H9 (cell line): ENCODE measurements around the gene GLOD4. TPM values are rescaled to one million over a fixed set of nuclear protein-coding genes. Genes with fewer than 3 reads are reported as not detected.
A peak's percentile ranks its signal among the peaks of the same experiment; 100 is the strongest.

Experiments
- DNase-seq: peaks from one replicate; pipeline ENCODE4 v3.0.0-alpha.2; 2017
- H2AFZ ChIP-seq: one replicate; pipeline ENCODE4 v1.6.1; 2013; ENCODE audit warnings: mild to moderate bottlenecking, low read length, control low read depth, moderate library complexity
- H2AK5ac ChIP-seq: 2 replicates; pipeline ENCODE4 v1.6.1; 2013; ENCODE audit warnings: low read length, control low read depth, mixed read lengths; ENCODE audit not compliant: insufficient read length
- H2BK120ac ChIP-seq: one replicate; pipeline ENCODE4 v1.6.1; 2013; ENCODE audit warnings: low read depth, mild to moderate bottlenecking, low read length, control low read depth, inconsistent platforms; ENCODE audit not compliant: poor library complexity, severe bottlenecking
- H2BK12ac ChIP-seq: 2 replicates; pipeline ENCODE4 v1.6.1; 2013; ENCODE audit warnings: low read length, control low read depth, mixed read lengths, low read depth; ENCODE audit not compliant: insufficient read length
- H2BK15ac ChIP-seq: 2 replicates; pipeline ENCODE4 v1.6.1; 2013; ENCODE audit warnings: low read depth, low read length, control low read depth
- H2BK20ac ChIP-seq: one replicate; pipeline ENCODE4 v1.6.1; 2013; ENCODE audit warnings: low read depth, mild to moderate bottlenecking, low read length, control low read depth, inconsistent platforms; ENCODE audit not compliant: poor library complexity, severe bottlenecking
- H2BK5ac ChIP-seq: 2 replicates; pipeline ENCODE4 v1.6.1; 2013; ENCODE audit warnings: low read length, control low read depth, mixed read lengths; ENCODE audit not compliant: insufficient read length
- H3K14ac ChIP-seq: 2 replicates; pipeline ENCODE4 v1.6.1; 2013; ENCODE audit warnings: low read length, control low read depth; ENCODE audit not compliant: insufficient read depth
- H3K18ac ChIP-seq: 2 replicates; pipeline ENCODE4 v1.6.1; 2013; ENCODE audit warnings: low read depth, mild to moderate bottlenecking, mixed read lengths, low read length, control low read depth; ENCODE audit not compliant: insufficient read length
- H3K23ac ChIP-seq: 2 replicates; pipeline ENCODE4 v1.6.1; 2013; ENCODE audit warnings: low read length, control low read depth, mixed read lengths, low read depth; ENCODE audit not compliant: insufficient read length
- H3K23me2 ChIP-seq: 2 replicates; pipeline ENCODE4 v1.6.1; 2013; ENCODE audit warnings: low read depth, mild to moderate bottlenecking, mixed read lengths, low read length, control low read depth; ENCODE audit not compliant: insufficient read length, poor library complexity, severe bottlenecking
- H3K27ac ChIP-seq: 2 replicates; pipeline ENCODE4 v1.5.1; 2013; ENCODE audit warnings: low read length, control low read depth, mixed read lengths, low read depth; ENCODE audit not compliant: insufficient read length
- H3K27me3 ChIP-seq: 2 replicates; pipeline ENCODE4 v1.6.1; 2013; ENCODE audit warnings: low read length, control low read depth, inconsistent platforms; ENCODE audit not compliant: insufficient read depth
- H3K4ac ChIP-seq: 2 replicates; pipeline ENCODE4 v1.6.1; 2013; ENCODE audit warnings: low read depth, mild to moderate bottlenecking, control low read depth, inconsistent platforms, low read length, moderate library complexity
- H3K4me1 ChIP-seq: 2 replicates; pipeline ENCODE4 v1.6.1; 2013; ENCODE audit warnings: low read length, control low read depth, inconsistent platforms; ENCODE audit not compliant: insufficient read depth
- H3K4me2 ChIP-seq: 2 replicates; pipeline ENCODE4 v1.6.1; 2013; ENCODE audit warnings: low read length, control low read depth, mixed read lengths; ENCODE audit not compliant: insufficient read length, insufficient read depth
- H3K56ac ChIP-seq: 2 replicates; pipeline ENCODE4 v1.6.1; 2013; ENCODE audit warnings: low read depth, mild to moderate bottlenecking, mixed read lengths, low read length, control low read depth; ENCODE audit not compliant: insufficient read length
- H3K79me1 ChIP-seq: 2 replicates; pipeline ENCODE4 v1.6.1; 2013; ENCODE audit warnings: low read depth, mild to moderate bottlenecking, moderate library complexity, low read length, control low read depth, inconsistent platforms; ENCODE audit not compliant: insufficient read depth, poor library complexity, severe bottlenecking
- H3K79me2 ChIP-seq: 2 replicates; pipeline ENCODE4 v1.6.1; 2013; ENCODE audit warnings: low read length, control low read depth, inconsistent platforms; ENCODE audit not compliant: insufficient read depth
- H3K9ac ChIP-seq: 2 replicates; pipeline ENCODE4 v1.6.1; 2013; ENCODE audit warnings: low read length, control low read depth, mixed read lengths; ENCODE audit not compliant: insufficient read length; ENCODE audit errors: extremely low read depth
- H3K9me3 ChIP-seq: one replicate; pipeline ENCODE4 v1.6.1; 2013; ENCODE audit warnings: low read depth, low read length, inconsistent platforms; ENCODE audit not compliant: control insufficient read depth
- H3T11ph ChIP-seq: one replicate; pipeline ENCODE4 v1.6.1; 2013; ENCODE audit warnings: mild to moderate bottlenecking, low read length, control low read depth, inconsistent platforms
- H4K20me1 ChIP-seq: one replicate; pipeline ENCODE4 v1.6.1; 2013; ENCODE audit not compliant: control insufficient read depth, insufficient read length, insufficient read depth
- H4K5ac ChIP-seq: 2 replicates; pipeline ENCODE4 v1.6.1; 2013; ENCODE audit warnings: low read depth, mild to moderate bottlenecking, mixed read lengths, low read length, control low read depth; ENCODE audit not compliant: insufficient read length
- H4K8ac ChIP-seq: replicated peaks from 2 replicates; pipeline ENCODE4 v1.6.1; 2013; ENCODE audit warnings: low read length, control low read depth, mixed read lengths, low read depth; ENCODE audit not compliant: insufficient read length
- H4K91ac ChIP-seq: 2 replicates; pipeline ENCODE4 v1.6.1; 2013; ENCODE audit warnings: low read depth, mild to moderate bottlenecking, moderate library complexity, mixed read lengths, low read length, control low read depth; ENCODE audit not compliant: insufficient read length
- H3K27ac Mint-ChIP-seq, 3 experiments: 2 replicates in 2 of 3; 3 replicates in 1 of 3; pipeline ENCODE4 v1.8.0; 2020 to 2021; ENCODE audit warnings: mixed read lengths in 3 of 3, mild to moderate bottlenecking in 1 of 3, moderate library complexity in 1 of 3
- H3K27me3 Mint-ChIP-seq: 2 replicates; pipeline ENCODE4 v1.8.0; 2021; ENCODE audit warnings: low read depth, mild to moderate bottlenecking, moderate library complexity, mixed read lengths
- H3K36me3 Mint-ChIP-seq, 3 experiments: 2 replicates in 2 of 3; 3 replicates in 1 of 3; pipeline ENCODE4 v1.8.0; 2020 to 2021; ENCODE audit warnings: low read depth in 3 of 3, mixed read lengths in 3 of 3; ENCODE audit not compliant: insufficient read depth in 1 of 3
- H3K4me1 Mint-ChIP-seq, 2 experiments: 2 replicates each; pipeline ENCODE4 v1.8.0; 2020; ENCODE audit warnings: mixed read lengths in 2 of 2
- H3K4me3 Mint-ChIP-seq, 2 experiments: 2 replicates in 1 of 2; 3 replicates in 1 of 2; pipeline ENCODE4 v1.8.0; 2020 to 2021; ENCODE audit warnings: mild to moderate bottlenecking in 2 of 2, mixed read lengths in 2 of 2, moderate library complexity in 1 of 2
- H3K9me3 Mint-ChIP-seq, 2 experiments: 2 replicates in 1 of 2; 3 replicates in 1 of 2; pipeline ENCODE4 v1.8.0; 2020; ENCODE audit warnings: mild to moderate bottlenecking in 2 of 2, mixed read lengths in 2 of 2, moderate library complexity in 1 of 2
- WGBS: extraction: QIAGEN DNeasy Blood & Tissue Kit; methylation state at CpG from one replicate; pipeline ENCODE4 v1.1.7; 2013; ENCODE audit warnings: missing lambda C conversion rate, low lambda C conversion rate, mixed read lengths; ENCODE audit not compliant: insufficient read length; ENCODE audit errors: extremely low coverage; 5-methylcytosine and 5-hydroxymethylcytosine counted together
- total RNA-seq: library from RNA; stranded (reverse); gene quantifications from 2 replicates; pipeline ENCODE4 v1.2.1, GENCODE V29; 2021
- TF ChIP-seq, protein P1 (sequence below): fragments of 200-600 bp; sonication (generic); conservative IDR thresholded peaks from 3 replicates; pipeline ENCODE4 v1.8.0; 2021; ENCODE audit warnings: antibody characterized with exemption, mild to moderate bottlenecking

GLOD4 gene
- total RNA-seq, 1 experiment from 2014 or later, result 106 TPM

DNA sequence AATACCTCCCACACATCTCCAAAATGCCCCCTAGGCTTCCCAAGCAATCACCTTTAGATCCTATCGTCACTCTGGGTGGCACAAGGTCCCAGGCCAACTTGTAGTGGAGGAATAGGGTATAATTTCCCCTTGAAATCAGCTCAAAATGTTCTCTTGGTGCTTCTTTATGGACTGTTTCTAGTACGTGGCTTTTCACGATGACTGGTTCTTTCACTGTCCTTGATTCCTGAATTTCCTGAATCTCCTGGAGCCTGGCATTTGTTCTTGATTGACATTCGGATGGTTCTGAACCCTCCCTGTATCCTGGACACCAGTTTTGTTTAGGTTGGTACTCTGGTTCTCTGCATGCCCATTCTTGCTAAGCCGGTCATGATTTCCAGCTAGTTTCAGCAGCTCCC is 60.5 kb downstream of the GLOD4 start:
- Histone ChIP-seq H2AFZ (no peak overlapping the region), H2BK15ac (no peak overlapping the region), H3K27me3 (no peaks in the 10 kb centered on the region), H3K4me1 (no peaks in the 10 kb centered on the region; the same call in 1 of the 2 replicates), H2BK12ac (no peak overlapping the region), H3K4ac (no peak overlapping the region), H3K23me2 (no peaks in the 10 kb centered on the region), H3K79me2 (no peaks in the 10 kb centered on the region), H3K56ac (no peak overlapping the region), H2BK120ac (no peak overlapping the region), H2AK5ac (no peak overlapping the region), H3K18ac (no peak overlapping the region), H4K8ac (no peak overlapping the region), H3K4me2 (no peak overlapping the region), H3K79me1 (no peaks in the 10 kb centered on the region), H4K91ac (no peak overlapping the region), H3K27ac (no peak overlapping the region), H4K5ac (no peak overlapping the region), H4K20me1 (no peaks in the 10 kb centered on the region), H3T11ph (no peak overlapping the region), H2BK20ac (no peak overlapping the region), H3K14ac (no peak overlapping the region), H3K9me3 (no peaks in the 10 kb centered on the region), H3K9ac (no peak overlapping the region), H2BK5ac (no peak overlapping the region), H3K23ac (no peak overlapping the region)
- no peak for DNase-seq
- Mint-ChIP-seq H3K36me3 (no peaks in the 10 kb centered on the region), H3K9me3 (no peaks in the 10 kb centered on the region), H3K27me3 (no peaks in the 10 kb centered on the region; the same call in 1 of the 2 replicates), H3K27ac (0 out of 7 replicates have a peak overlapping the region, but pooled peaks of 1 of the 3 experiments have one; percentile 29), H3K4me1 (peaks cover 6 to 10% of the 10 kb centered on the region in 2 experiments), H3K4me3 (no peak overlapping the region)
- no CpG with 5 or more reads among the region's 5 CpGs for WGBS
- TF ChIP-seq, protein P1, sequence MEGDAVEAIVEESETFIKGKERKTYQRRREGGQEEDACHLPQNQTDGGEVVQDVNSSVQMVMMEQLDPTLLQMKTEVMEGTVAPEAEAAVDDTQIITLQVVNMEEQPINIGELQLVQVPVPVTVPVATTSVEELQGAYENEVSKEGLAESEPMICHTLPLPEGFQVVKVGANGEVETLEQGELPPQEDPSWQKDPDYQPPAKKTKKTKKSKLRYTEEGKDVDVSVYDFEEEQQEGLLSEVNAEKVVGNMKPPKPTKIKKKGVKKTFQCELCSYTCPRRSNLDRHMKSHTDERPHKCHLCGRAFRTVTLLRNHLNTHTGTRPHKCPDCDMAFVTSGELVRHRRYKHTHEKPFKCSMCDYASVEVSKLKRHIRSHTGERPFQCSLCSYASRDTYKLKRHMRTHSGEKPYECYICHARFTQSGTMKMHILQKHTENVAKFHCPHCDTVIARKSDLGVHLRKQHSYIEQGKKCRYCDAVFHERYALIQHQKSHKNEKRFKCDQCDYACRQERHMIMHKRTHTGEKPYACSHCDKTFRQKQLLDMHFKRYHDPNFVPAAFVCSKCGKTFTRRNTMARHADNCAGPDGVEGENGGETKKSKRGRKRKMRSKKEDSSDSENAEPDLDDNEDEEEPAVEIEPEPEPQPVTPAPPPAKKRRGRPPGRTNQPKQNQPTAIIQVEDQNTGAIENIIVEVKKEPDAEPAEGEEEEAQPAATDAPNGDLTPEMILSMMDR, result no peak
